HL-60 (cell line): ENCODE measurements around the gene MRPL33.
"Not testable (repeated sequence)": the region's sequence is repeated elsewhere in the genome, so short reads cannot be mapped to it uniquely, and the experiment has no call there.

Source experiments
- DNase-seq, 2 experiments: peaks; one replicate each; pipeline ENCODE4 v3.0.0-alpha.2; 2010 to 2020; ENCODE audit warnings: low read depth in 1 of 2, low spot score in 1 of 2
- H3K27ac ChIP-seq: fragments of 250-450 bp; sonication (Bioruptor Pico); replicated peaks from 2 replicates; pipeline ENCODE4 v1.5.1; 2020; ENCODE audit warnings: mild to moderate bottlenecking, moderate library complexity
- H3K27me3 ChIP-seq: fragments of 250-450 bp; sonication (Bioruptor Pico); 2 replicates; pipeline ENCODE4 v1.5.1; 2021; ENCODE audit warnings: mild to moderate bottlenecking, moderate library complexity; ENCODE audit not compliant: insufficient read depth, poor library complexity, severe bottlenecking
- H3K4me3 ChIP-seq: replicated peaks from 2 replicates; pipeline ENCODE4 v1.5.1; 2011; ENCODE audit warnings: mild to moderate bottlenecking, control low read depth, low read length; ENCODE audit not compliant: insufficient read depth
- GABPA ChIP-seq: IDR thresholded peaks from 2 replicates; pipeline ENCODE4 v1.6.1; 2012; ENCODE audit warnings: low read depth
- POLR2AphosphoS5 ChIP-seq: IDR thresholded peaks from 2 replicates; pipeline ENCODE4 v1.6.1; 2012; ENCODE audit warnings: low read depth
- SPI1 ChIP-seq: IDR thresholded peaks from 2 replicates; pipeline ENCODE4 v1.6.1; 2012; ENCODE audit warnings: low read depth, mild to moderate bottlenecking, borderline replicate concordance
- TF ChIP-seq, protein P1 (sequence below): IDR thresholded peaks from 2 replicates; pipeline ENCODE4 v1.6.1; 2012; ENCODE audit warnings: low read depth; ENCODE audit not compliant: insufficient replicate concordance
- TF ChIP-seq, protein P2 (sequence below): IDR thresholded peaks from one replicate; pipeline ENCODE4 v1.5.1; 2011; ENCODE audit warnings: low read length, control low read depth, inconsistent platforms; ENCODE audit not compliant: insufficient read depth

The MRPL33 gene

DNA sequence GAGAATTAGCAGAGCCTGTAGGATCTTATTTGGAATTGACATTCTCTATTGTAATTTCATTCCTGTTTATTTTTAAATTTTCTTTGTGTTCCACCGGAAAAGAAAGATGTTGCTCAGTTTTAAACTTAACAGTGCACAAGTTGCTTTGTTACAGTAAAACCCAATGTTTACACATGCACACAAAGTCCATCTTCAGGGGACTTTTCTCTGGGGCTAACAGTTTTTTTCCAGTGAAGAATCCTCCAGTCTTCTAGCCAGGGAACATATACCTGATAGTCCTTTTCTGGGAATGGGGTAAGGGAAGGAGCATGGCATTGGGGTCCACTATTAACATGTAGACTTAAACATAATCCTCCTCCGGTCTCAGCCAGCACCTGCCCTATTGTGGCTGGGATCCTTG, 25.2 kb upstream of the MRPL33 start:
- no peak overlapping the region for H3K27ac ChIP-seq
- H3K4me3 ChIP-seq: no peak overlapping the region
- no peak for DNase-seq
- H3K27me3 ChIP-seq: no peaks in the 10 kb centered on the region
- TF ChIP-seq SPI1: no peak
- TF ChIP-seq, protein P1, sequence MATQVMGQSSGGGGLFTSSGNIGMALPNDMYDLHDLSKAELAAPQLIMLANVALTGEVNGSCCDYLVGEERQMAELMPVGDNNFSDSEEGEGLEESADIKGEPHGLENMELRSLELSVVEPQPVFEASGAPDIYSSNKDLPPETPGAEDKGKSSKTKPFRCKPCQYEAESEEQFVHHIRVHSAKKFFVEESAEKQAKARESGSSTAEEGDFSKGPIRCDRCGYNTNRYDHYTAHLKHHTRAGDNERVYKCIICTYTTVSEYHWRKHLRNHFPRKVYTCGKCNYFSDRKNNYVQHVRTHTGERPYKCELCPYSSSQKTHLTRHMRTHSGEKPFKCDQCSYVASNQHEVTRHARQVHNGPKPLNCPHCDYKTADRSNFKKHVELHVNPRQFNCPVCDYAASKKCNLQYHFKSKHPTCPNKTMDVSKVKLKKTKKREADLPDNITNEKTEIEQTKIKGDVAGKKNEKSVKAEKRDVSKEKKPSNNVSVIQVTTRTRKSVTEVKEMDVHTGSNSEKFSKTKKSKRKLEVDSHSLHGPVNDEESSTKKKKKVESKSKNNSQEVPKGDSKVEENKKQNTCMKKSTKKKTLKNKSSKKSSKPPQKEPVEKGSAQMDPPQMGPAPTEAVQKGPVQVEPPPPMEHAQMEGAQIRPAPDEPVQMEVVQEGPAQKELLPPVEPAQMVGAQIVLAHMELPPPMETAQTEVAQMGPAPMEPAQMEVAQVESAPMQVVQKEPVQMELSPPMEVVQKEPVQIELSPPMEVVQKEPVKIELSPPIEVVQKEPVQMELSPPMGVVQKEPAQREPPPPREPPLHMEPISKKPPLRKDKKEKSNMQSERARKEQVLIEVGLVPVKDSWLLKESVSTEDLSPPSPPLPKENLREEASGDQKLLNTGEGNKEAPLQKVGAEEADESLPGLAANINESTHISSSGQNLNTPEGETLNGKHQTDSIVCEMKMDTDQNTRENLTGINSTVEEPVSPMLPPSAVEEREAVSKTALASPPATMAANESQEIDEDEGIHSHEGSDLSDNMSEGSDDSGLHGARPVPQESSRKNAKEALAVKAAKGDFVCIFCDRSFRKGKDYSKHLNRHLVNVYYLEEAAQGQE: no peak
- TF ChIP-seq, protein P2, sequence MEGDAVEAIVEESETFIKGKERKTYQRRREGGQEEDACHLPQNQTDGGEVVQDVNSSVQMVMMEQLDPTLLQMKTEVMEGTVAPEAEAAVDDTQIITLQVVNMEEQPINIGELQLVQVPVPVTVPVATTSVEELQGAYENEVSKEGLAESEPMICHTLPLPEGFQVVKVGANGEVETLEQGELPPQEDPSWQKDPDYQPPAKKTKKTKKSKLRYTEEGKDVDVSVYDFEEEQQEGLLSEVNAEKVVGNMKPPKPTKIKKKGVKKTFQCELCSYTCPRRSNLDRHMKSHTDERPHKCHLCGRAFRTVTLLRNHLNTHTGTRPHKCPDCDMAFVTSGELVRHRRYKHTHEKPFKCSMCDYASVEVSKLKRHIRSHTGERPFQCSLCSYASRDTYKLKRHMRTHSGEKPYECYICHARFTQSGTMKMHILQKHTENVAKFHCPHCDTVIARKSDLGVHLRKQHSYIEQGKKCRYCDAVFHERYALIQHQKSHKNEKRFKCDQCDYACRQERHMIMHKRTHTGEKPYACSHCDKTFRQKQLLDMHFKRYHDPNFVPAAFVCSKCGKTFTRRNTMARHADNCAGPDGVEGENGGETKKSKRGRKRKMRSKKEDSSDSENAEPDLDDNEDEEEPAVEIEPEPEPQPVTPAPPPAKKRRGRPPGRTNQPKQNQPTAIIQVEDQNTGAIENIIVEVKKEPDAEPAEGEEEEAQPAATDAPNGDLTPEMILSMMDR: no peak
- no peak for TF ChIP-seq GABPA
- no peak for TF ChIP-seq POLR2AphosphoS5

DNA sequence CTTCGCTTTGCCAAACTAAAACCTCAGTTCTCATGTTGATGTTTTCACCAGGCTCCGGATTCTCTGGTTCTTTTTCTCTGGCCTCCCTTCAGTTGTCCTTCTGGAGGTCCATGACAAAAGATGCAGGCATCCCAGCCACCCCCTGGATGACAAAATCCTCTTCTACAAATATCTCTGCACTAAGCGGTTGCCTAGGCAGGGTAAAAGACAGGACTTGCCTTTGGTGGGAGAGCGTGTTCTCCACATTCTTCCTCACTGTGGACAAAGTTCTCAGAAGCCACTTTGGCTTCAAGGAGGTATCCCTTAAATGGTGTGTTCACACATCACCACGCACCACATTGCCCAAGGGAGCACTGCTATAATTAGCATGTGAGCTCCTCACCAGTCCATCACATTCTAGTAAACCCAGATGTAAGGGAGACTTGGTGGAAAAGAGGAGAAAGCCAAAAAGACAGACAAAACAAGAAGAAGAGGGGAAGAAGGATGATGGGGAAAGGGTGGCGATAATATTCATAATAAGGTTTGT, 23.6 kb upstream of the MRPL33 start:
- no peak for DNase-seq
- TF ChIP-seq, protein P2: no peak

GRCh38 chr2:27748803-27749554, 22.5 kb upstream of the MRPL33 start:
- not testable (repeated sequence) for DNase-seq, H3K27ac ChIP-seq, H3K4me3 ChIP-seq, H3K27me3 ChIP-seq

More for the DNA sequence above, 23.6 kb upstream of the MRPL33 start:
- Histone ChIP-seq H3K4me3 (no peak overlapping the region), H3K27me3 (no peaks in the 10 kb centered on the region), H3K27ac (no peak overlapping the region)

- Histone ChIP-seq H3K27me3 (no peaks in the 10 kb centered on the region), H3K4me3 (no peak overlapping the region), H3K27ac (no peak overlapping the region)
- no peak for DNase-seq
- TF ChIP-seq, protein P2: no peak
- TF ChIP-seq, protein P1: no peak
- TF ChIP-seq SPI1: no peak
- TF ChIP-seq GABPA: no peak
These were observed 20.1 kb upstream of the MRPL33 start for GRCh38 chr2:27751377-27751776.
